ENCODE results near the gene TLE2. TPM values are rescaled to one million over a fixed set of nuclear protein-coding genes. Genes with fewer than 3 reads are reported as not detected.

TLE2 gene
- total and polyA plus RNA-seq, 2 donors (not counting 3 experiments of a cell fraction or from before 2014, with no cell fraction given), result 32.0 to 38.8 TPM

DNA sequence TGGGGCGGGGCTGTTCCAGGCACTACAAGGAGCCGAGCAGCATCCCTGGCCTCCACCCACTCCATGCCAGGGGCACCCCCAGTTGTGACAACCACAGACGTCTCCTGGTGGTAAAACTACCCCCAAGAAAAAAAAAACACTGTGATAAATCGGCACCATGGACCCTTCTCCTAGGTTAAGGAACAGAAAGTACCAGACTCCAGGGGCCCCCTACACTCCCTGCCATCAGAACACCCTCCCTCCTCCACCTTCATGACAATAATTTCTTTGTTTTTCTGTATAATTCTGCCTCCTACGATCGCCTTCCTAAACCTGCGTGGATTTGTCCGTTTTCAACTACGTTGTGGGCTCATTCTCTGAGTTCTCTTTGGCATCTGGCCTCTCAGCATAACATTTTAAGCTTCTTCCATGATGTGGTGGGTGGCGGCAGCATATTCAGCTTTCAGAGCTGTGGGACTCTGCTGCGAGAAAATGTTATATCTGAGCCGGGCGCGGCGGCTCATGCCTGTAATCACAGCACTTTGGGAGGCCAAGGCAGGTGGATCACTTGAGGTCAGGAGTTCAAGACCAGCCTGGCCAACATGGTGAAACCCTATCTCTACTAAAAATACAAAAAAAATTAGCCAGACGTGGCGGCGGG, 8.6 kb downstream of the TLE2 start:
- POLR2A ChIA-PET, result no interaction called here
- no TSS peak for BruUV-seq (replicated peaks)

More for the DNA sequence above, 8.6 kb downstream of the TLE2 start:
- Histone ChIP-seq H3K36me3 (ENCODE audit: control insufficient read depth in 2 of 2, extremely low read depth in 1 of 2, insufficient read depth in 2 of 2, low read length in 2 of 2) (peaks cover 0 to 4% of the 10 kb centered on the region in 2 experiments), H3K4me2 (ENCODE audit: insufficient read depth, low read length) (no peak overlapping the region), H3K9me1 (replicated peaks; ENCODE audit: control insufficient read depth, extremely low read depth, insufficient read depth, low read length) (no peaks in the 10 kb centered on the region), H4K20me1 (replicated peaks; ENCODE audit: control insufficient read depth, extremely low read depth, insufficient read depth, low read length) (no peaks in the 10 kb centered on the region), H3K79me2 (ENCODE audit: control insufficient read depth, insufficient read depth, low read length) (no peaks in the 10 kb centered on the region), H3K27me3 (ENCODE audit: control insufficient read depth in 2 of 2, insufficient read depth in 2 of 2, low read length in 2 of 2) (no peaks in the 10 kb centered on the region), H3K4me1 (ENCODE audit: control insufficient read depth, extremely low read depth, insufficient read depth, low read length) (no peaks in the 10 kb centered on the region), H3K27ac (ENCODE audit: insufficient read depth, low read depth, low read length) (no peak overlapping the region), H2AFZ (ENCODE audit: low read depth, low read length) (no peak overlapping the region), H3K4me3 (replicated peaks in 1 of 3; ENCODE audit: insufficient read depth in 1 of 3, low read depth in 1 of 3, low read length in 3 of 3) (no peak overlapping the region), H3K9me3 (replicated peaks; ENCODE audit: control insufficient read depth, insufficient read depth, low read length) (no peaks in the 10 kb centered on the region), H3K9ac (replicated peaks; ENCODE audit: extremely low read depth, insufficient read depth, low read length) (no peak overlapping the region)
- no peak for DNase-seq (ENCODE audit: low read depth, low spot score)
- FAIRE-seq, result no peak
- CTCF ChIA-PET, result no interaction called here
- dilution Hi-C loops (cut with MboI; ENCODE audit: extremely low pct_ligation_motif_present, low sequenced_read_pairs) (no loop called here), intact Hi-C loops (cut with micrococcal nuclease) (no loop called here)
- no peak for TF ChIP-seq GATA2 (IDR thresholded peaks at IDR 0.05; ENCODE audit: insufficient read depth, insufficient read length, low read depth, low read length)
- TF ChIP-seq, protein P1, sequence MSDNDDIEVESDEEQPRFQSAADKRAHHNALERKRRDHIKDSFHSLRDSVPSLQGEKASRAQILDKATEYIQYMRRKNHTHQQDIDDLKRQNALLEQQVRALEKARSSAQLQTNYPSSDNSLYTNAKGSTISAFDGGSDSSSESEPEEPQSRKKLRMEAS (IDR thresholded peaks at IDR 0.05; ENCODE audit: insufficient read depth, insufficient read length), result no peak
- no peak for TF ChIP-seq MYC (IDR thresholded peaks at IDR 0.05; ENCODE audit: low read depth, low read length)
- TF ChIP-seq POLR2AphosphoS5 (IDR thresholded peaks at IDR 0.05; ENCODE audit: insufficient read depth, low read depth, low read length), result no peak
- no peak for TF ChIP-seq JUN (IDR thresholded peaks at IDR 0.05; ENCODE audit: borderline replicate concordance, insufficient read depth, insufficient read length, low read depth)
- TF ChIP-seq FOS (IDR thresholded peaks at IDR 0.05; ENCODE audit: borderline replicate concordance, insufficient read depth, low read length), result no peak
- TF ChIP-seq, protein P2, sequence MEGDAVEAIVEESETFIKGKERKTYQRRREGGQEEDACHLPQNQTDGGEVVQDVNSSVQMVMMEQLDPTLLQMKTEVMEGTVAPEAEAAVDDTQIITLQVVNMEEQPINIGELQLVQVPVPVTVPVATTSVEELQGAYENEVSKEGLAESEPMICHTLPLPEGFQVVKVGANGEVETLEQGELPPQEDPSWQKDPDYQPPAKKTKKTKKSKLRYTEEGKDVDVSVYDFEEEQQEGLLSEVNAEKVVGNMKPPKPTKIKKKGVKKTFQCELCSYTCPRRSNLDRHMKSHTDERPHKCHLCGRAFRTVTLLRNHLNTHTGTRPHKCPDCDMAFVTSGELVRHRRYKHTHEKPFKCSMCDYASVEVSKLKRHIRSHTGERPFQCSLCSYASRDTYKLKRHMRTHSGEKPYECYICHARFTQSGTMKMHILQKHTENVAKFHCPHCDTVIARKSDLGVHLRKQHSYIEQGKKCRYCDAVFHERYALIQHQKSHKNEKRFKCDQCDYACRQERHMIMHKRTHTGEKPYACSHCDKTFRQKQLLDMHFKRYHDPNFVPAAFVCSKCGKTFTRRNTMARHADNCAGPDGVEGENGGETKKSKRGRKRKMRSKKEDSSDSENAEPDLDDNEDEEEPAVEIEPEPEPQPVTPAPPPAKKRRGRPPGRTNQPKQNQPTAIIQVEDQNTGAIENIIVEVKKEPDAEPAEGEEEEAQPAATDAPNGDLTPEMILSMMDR (IDR thresholded peaks at IDR 0.05; ENCODE audit: extremely low read depth in 1 of 2, insufficient read depth in 1 of 2, low read depth in 1 of 2, low read length in 2 of 2), result no peak
- no peak for TF ChIP-seq POLR2A (IDR thresholded peaks at IDR 0.05; ENCODE audit: low read depth, low read length)
- no peak for TF ChIP-seq EZH2 (IDR thresholded peaks at IDR 0.05; ENCODE audit: borderline replicate concordance, low read depth, low read length, severe bottlenecking)

Measured in endothelial cell of umbilical vein (primary cell).